Astrocyte of the hippocampus (primary cell): ENCODE results near the gene UGT2B11.
"Not testable (repeated sequence)": the region's sequence is repeated elsewhere in the genome, so short reads cannot be mapped to it uniquely, and the experiment has no call there.

Source experiments
- DNase-seq: peaks from one replicate; pipeline ENCODE4 v3.0.0; 2011; ENCODE audit warnings: low read depth, low spot score

UGT2B11 gene

GRCh38 chr4:69170233-69171134, 44.1 kb downstream of the UGT2B11 start:
- DNase-seq = peak; percentile 44

- not testable (repeated sequence) for DNase-seq
These were observed 45.4 kb downstream of the UGT2B11 start for GRCh38 chr4:69169171-69169570.

- DNase-seq = no peak
These were observed 47.2 kb downstream of the UGT2B11 start for GRCh38 chr4:69167300-69167699.

GRCh38 chr4:69166376-69166775, 48.2 kb downstream of the UGT2B11 start:
- DNase-seq = not testable (repeated sequence)

GRCh38 chr4:69165707-69166106, 48.8 kb downstream of the UGT2B11 start:
- not testable (repeated sequence) for DNase-seq

GRCh38 chr4:69156913-69157312, 57.6 kb downstream of the UGT2B11 start:
- no peak for DNase-seq

GRCh38 chr4:69154021-69154420, 60.5 kb downstream of the UGT2B11 start:
- no peak for DNase-seq
